Osteocyte (in vitro differentiated cells): ENCODE results near the gene PLEKHG4B. TPM values are rescaled to one million over a fixed set of nuclear protein-coding genes. Genes with fewer than 3 reads are reported as not detected.

Experiments used
- DNase-seq: peaks from one replicate; pipeline ENCODE4 v3.0.0; 2021; ENCODE audit warnings: mixed read lengths; ENCODE audit not compliant: unreplicated experiment; ENCODE audit errors: extremely low spot score
- H3K27ac Mint-ChIP-seq: one replicate; pipeline ENCODE4 v1.8.0; 2021; ENCODE audit warnings: mild to moderate bottlenecking, mixed read lengths; ENCODE audit not compliant: unreplicated experiment
- H3K27me3 Mint-ChIP-seq: one replicate; pipeline ENCODE4 v1.8.0; 2021; ENCODE audit warnings: mixed read lengths; ENCODE audit not compliant: unreplicated experiment
- H3K36me3 Mint-ChIP-seq: one replicate; pipeline ENCODE4 v1.8.0; 2021; ENCODE audit warnings: mixed read lengths; ENCODE audit not compliant: unreplicated experiment
- H3K4me1 Mint-ChIP-seq: one replicate; pipeline ENCODE4 v1.8.0; 2021; ENCODE audit warnings: mixed read lengths; ENCODE audit not compliant: unreplicated experiment
- H3K4me3 Mint-ChIP-seq: one replicate; pipeline ENCODE4 v1.8.0; 2021; ENCODE audit warnings: mild to moderate bottlenecking, moderate library complexity, mixed read lengths; ENCODE audit not compliant: unreplicated experiment
- H3K9me3 Mint-ChIP-seq: one replicate; pipeline ENCODE4 v1.8.0; 2021; ENCODE audit warnings: mixed read lengths; ENCODE audit not compliant: unreplicated experiment
- CTCF ChIP-seq: fragments of 200-600 bp; sonication (generic); IDR thresholded peaks from 2 replicates; pipeline ENCODE4 v1.5.0; 2021; ENCODE audit warnings: antibody characterized with exemption, mild to moderate bottlenecking, moderate library complexity
- total RNA-seq: library from RNA; stranded (reverse); gene quantifications from 2 replicates; pipeline ENCODE4 v1.2.1, GENCODE V29; 2021

Gene PLEKHG4B
- total RNA-seq, 1 donor from 2014 or later: 4.5 TPM

DNA sequence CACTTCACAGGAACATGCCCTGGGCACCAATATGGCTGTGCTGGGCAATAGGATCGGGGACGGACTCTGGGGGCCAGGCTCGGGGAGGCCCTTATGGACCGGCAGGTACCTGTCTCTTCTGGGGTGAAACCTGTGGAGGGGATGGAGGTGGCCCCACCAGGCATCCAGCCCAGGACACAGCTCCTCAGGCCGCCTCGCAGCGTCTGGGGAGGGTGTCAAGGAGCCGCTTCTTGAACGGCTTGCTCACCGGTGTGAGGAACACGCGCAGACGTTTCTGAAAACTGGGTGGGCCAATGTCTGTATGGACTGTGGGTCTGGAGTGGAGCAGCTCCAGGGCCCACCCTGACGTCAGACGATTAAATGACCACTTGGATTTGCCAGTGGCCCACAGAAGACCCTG lies 45.8 kb downstream of the PLEKHG4B start:
- H3K27ac Mint-ChIP-seq: no peak overlapping the region
- no peaks in the 10 kb centered on the region for H3K4me1 Mint-ChIP-seq
- H3K4me3 Mint-ChIP-seq: no peak overlapping the region
- H3K27me3 Mint-ChIP-seq: no peaks in the 10 kb centered on the region
- no peaks in the 10 kb centered on the region for H3K36me3 Mint-ChIP-seq
- no peak for DNase-seq
- no peaks in the 10 kb centered on the region for H3K9me3 Mint-ChIP-seq
- TF ChIP-seq CTCF: no peak

DNA sequence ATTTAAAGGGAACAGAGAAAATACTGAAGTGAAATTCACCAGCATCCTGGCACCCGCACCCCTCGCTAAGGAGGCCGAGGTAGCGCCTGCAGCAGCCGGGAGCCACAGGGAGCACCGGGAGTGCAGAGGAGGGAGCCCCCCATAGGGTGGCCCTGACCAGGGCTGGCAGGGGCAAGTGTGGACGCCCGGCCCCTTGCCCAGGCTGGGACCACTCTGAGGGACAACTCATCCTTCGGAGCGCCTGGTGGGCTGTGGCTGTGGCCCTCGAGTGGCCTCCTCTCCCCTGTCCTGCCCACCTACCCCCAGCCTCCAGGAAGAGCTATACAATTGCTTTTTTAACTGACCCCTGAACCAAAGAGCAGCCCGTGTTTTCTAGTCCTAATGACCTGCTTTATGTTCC lies 47.0 kb downstream of the PLEKHG4B start:
- H3K9me3 Mint-ChIP-seq: no peaks in the 10 kb centered on the region
- no peaks in the 10 kb centered on the region for H3K4me1 Mint-ChIP-seq
- no peak for DNase-seq
- TF ChIP-seq CTCF: no peak
- peaks cover 2% of the 10 kb centered on the region for H3K27me3 Mint-ChIP-seq
- no peak overlapping the region for H3K27ac Mint-ChIP-seq
- H3K4me3 Mint-ChIP-seq: no peak overlapping the region
- no peaks in the 10 kb centered on the region for H3K36me3 Mint-ChIP-seq

DNA sequence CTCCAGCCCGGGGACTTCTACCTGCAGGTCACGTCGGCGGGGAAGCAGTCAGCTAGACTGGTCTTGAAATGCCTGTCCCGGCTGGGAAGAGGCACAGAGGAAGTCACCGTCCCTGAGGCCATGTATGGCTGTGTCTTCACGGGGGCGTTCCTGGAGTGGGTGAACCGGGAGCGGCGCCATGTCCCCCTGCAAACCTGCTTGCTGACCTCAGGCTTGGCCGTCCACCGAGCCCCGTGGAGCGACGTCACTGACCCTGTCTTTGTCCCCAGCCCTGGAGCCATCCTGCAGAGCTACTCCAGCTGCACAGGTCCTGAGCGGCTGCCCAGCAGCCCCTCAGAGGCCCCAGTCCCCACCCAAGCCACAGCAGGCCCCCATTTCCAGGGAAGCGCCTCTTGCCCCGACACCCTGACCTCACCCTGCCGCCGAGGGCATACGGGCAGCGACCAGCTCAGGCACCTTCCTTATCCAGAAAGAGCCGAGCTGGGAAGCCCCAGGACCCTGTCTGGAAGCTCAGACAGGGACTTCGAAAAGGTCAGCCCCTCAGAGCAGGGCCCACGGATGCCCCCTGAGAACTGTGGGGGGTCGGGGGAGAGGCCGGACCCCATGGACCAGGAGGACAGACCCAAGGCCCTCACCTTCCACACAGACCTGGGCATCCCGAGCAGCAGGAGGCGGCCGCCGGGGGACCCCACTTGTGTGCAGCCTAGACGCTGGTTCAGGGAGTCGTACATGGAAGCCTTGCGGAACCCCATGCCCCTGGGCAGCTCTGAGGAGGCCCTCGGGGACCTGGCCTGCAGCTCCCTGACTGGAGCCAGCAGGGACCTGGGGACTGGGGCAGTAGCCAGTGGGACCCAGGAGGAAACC lies 47.8 kb downstream of the PLEKHG4B start:
- DNase-seq: no peak
- no peaks in the 10 kb centered on the region for H3K36me3 Mint-ChIP-seq

DNA sequence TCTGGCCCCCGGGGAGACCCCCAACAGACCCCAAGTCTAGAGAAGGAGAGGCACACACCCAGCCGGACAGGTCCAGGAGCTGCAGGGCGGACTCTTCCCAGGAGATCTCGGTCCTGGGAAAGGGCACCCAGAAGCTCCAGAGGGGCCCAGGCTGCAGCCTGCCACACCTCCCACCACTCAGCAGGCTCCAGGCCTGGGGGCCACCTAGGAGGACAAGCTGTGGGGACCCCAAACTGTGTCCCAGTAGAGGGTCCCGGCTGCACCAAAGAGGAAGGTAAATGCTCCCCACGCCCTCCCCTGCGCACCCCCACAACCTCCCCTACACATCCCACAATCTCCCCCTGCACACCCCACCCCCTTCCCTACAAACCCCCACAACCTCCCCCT lies 48.5 kb downstream of the PLEKHG4B start:
- H3K9me3 Mint-ChIP-seq: no peaks in the 10 kb centered on the region
- peaks cover 2% of the 10 kb centered on the region for H3K27me3 Mint-ChIP-seq
- H3K4me3 Mint-ChIP-seq: no peak overlapping the region
- no peak for DNase-seq
- TF ChIP-seq CTCF: no peak
- no peak overlapping the region for H3K27ac Mint-ChIP-seq
- H3K36me3 Mint-ChIP-seq: no peaks in the 10 kb centered on the region
- no peaks in the 10 kb centered on the region for H3K4me1 Mint-ChIP-seq

More for the DNA sequence above, 47.8 kb downstream of the PLEKHG4B start:
- H3K27me3 Mint-ChIP-seq: peaks cover 2% of the 10 kb centered on the region
- no peak overlapping the region for H3K4me3 Mint-ChIP-seq
- no peaks in the 10 kb centered on the region for H3K4me1 Mint-ChIP-seq
- no peak overlapping the region for H3K27ac Mint-ChIP-seq
- no peak for TF ChIP-seq CTCF
- no peaks in the 10 kb centered on the region for H3K9me3 Mint-ChIP-seq

GRCh38 chr5:141211-141610 lies 49.2 kb downstream of the PLEKHG4B start:
- Mint-ChIP-seq H3K4me3 (no peak overlapping the region), H3K27ac (no peak overlapping the region), H3K36me3 (no peaks in the 10 kb centered on the region), H3K4me1 (no peaks in the 10 kb centered on the region), H3K27me3 (peaks cover 2% of the 10 kb centered on the region), H3K9me3 (no peaks in the 10 kb centered on the region)
- DNase-seq: no peak
- TF ChIP-seq CTCF: no peak
